HCT116 (cell line): ENCODE results near the gene SLC9B1. TPM values are rescaled to one million over a fixed set of nuclear protein-coding genes. Genes with fewer than 3 reads are reported as not detected.
"Not testable (repeated sequence)": the region's sequence is repeated elsewhere in the genome, so short reads cannot be mapped to it uniquely, and the experiment has no call there.

Experiments
- ATAC-seq: fragments of 200-7000 bp; cut with Tn5 transposase; 2 replicates; pipeline ENCODE4 v1.9.1; 2020; ENCODE audit warnings: mild to moderate bottlenecking, moderate library complexity
- BruUV-seq: library from RNA; stranded (reverse); fragments of 400-500 nt; replicated peaks from 2 replicates; lab custom pipeline; 2021; lab: Mats Ljungman, UMichigan
- CTCF ChIA-PET: fragments of 300-600 bp; sonication (Branson Sonifier 250); formaldehyde crosslinking; loops from one replicate; lab custom pipeline; 2021; ENCODE audit warnings: antibody characterized with exemption; lab: Charles Lee
- POLR2A ChIA-PET: fragments of 300-600, 350-600 bp; sonication (Branson Sonifier 250); formaldehyde crosslinking; loops from one replicate; lab custom pipeline; 2021; ENCODE audit warnings: antibody characterized with exemption; lab: Charles Lee
- RAD21 ChIA-PET, 2 experiments: fragments of 300-600 bp; sonication (Branson Sonifier 250); formaldehyde crosslinking; loops; one replicate each; lab custom pipeline; 2023; ENCODE audit warnings: low total read pairs in 2 of 2; ENCODE audit not compliant: uncharacterized antibody in 2 of 2, unreplicated experiment in 2 of 2, low non-redundant PET in 1 of 2; lab: Charles Lee
- DNase-seq: peaks from one replicate; pipeline ENCODE4 v3.0.0-alpha.2; 2010; ENCODE audit warnings: low read depth, low spot score
- H2AFZ ChIP-seq: fragments of 200-600 bp; shearing (Covaris generic), sonication (generic); 2 replicates; pipeline ENCODE4 v1.6.1; 2017; ENCODE audit warnings: low read depth, mixed run types, mixed read lengths, antibody characterized with exemption, low read length; ENCODE audit not compliant: poor library complexity, severe bottlenecking
- H3K27ac ChIP-seq: 2 replicates; pipeline ENCODE4 v1.5.1; 2012; ENCODE audit warnings: low read depth, low read length
- H3K27me3 ChIP-seq: fragments of 200-600 bp; sonication (generic); 2 replicates; pipeline ENCODE4 v1.6.1; 2016; ENCODE audit warnings: mixed run types, low read length, mixed read lengths; ENCODE audit not compliant: insufficient read depth
- H3K36me3 ChIP-seq, 2 experiments: fragments of 200-500 bp in 1 of 2; fragments of 200-600 bp in 1 of 2; sonication (Bioruptor generic) in 1 of 2; sonication (generic) in 1 of 2; 2 replicates each; pipeline versions ENCODE4 v1.5.1 to v1.6.1; 2014 to 2016; ENCODE audit warnings: low read length in 2 of 2, inconsistent platforms in 1 of 2, mixed read lengths in 1 of 2, mixed run types in 1 of 2; ENCODE audit not compliant: insufficient read depth in 2 of 2, control insufficient read depth in 1 of 2
- H3K4me1 ChIP-seq, 2 experiments: fragments of 200-600 bp in 1 of 2; sonication (generic) in 1 of 2; 2 replicates each; pipeline versions ENCODE4 v1.5.1 to v1.6.1; 2012 to 2017; ENCODE audit warnings: low read length in 2 of 2, inconsistent platforms in 1 of 2, mild to moderate bottlenecking in 1 of 2, mixed read lengths in 1 of 2, mixed run types in 1 of 2, moderate library complexity in 1 of 2; ENCODE audit not compliant: insufficient read depth in 2 of 2, control insufficient read depth in 1 of 2
- H3K4me2 ChIP-seq: fragments of 200-600 bp; sonication (generic); 2 replicates; pipeline ENCODE4 v1.6.1; 2017; ENCODE audit warnings: mixed run types, low read length, mixed read lengths
- H3K4me3 ChIP-seq, 2 experiments: fragments of 200-600 bp in 1 of 2; sonication (generic) in 1 of 2; replicated peaks in 1 of 2; 2 replicates each; pipeline ENCODE4 v1.5.1; 2011 to 2016; ENCODE audit warnings: low read length in 2 of 2, control low read depth in 1 of 2, low read depth in 1 of 2, mild to moderate bottlenecking in 1 of 2, mixed read lengths in 1 of 2, mixed run types in 1 of 2
- H3K79me2 ChIP-seq: fragments of 200-600 bp; sonication (generic); 2 replicates; pipeline ENCODE4 v1.6.1; 2017; ENCODE audit warnings: mild to moderate bottlenecking, mixed run types, low read length, moderate library complexity, mixed read lengths; ENCODE audit not compliant: insufficient read depth
- H3K9ac ChIP-seq: fragments of 200-600 bp; sonication (generic); 2 replicates; pipeline ENCODE4 v1.6.1; 2016; ENCODE audit warnings: low read length, mixed read lengths
- H3K9me2 ChIP-seq: fragments of 200-600 bp; sonication (generic), shearing (Covaris generic); 2 replicates; pipeline ENCODE4 v1.6.1; 2017; ENCODE audit warnings: mixed run types, mild to moderate bottlenecking, moderate library complexity; ENCODE audit not compliant: insufficient read depth
- H3K9me3 ChIP-seq, 2 experiments: fragments of 200-500 bp in 1 of 2; fragments of 200-600 bp in 1 of 2; sonication (Bioruptor generic) in 1 of 2; sonication (generic) in 1 of 2; 2 replicates each; pipeline ENCODE4 v1.6.1; 2014 to 2017; ENCODE audit warnings: low read length in 2 of 2, mixed read lengths in 2 of 2, inconsistent platforms in 1 of 2, low read depth in 1 of 2, mild to moderate bottlenecking in 1 of 2, mixed run types in 1 of 2, moderate library complexity in 1 of 2; ENCODE audit not compliant: control insufficient read depth in 1 of 2, insufficient read depth in 1 of 2
- H4K20me1 ChIP-seq: fragments of 200-600 bp; sonication (generic), shearing (Covaris generic); 2 replicates; pipeline ENCODE4 v1.6.1; 2017; ENCODE audit warnings: mixed run types, mild to moderate bottlenecking, moderate library complexity; ENCODE audit not compliant: insufficient read depth
- ATF3 ChIP-seq: IDR thresholded peaks from 2 replicates; pipeline ENCODE4 v1.6.1; 2012
- CBX3 ChIP-seq: IDR thresholded peaks from 2 replicates; pipeline ENCODE4 v1.6.1; 2012; ENCODE audit warnings: low read depth
- EGR1 ChIP-seq: IDR thresholded peaks from 2 replicates; pipeline ENCODE4 v1.6.1; 2012; ENCODE audit warnings: low read depth
- EZH2phosphoT487 ChIP-seq: fragments of 200-600 bp; IDR thresholded peaks from 2 replicates; pipeline ENCODE4 v1.6.1; 2018; ENCODE audit warnings: antibody characterized with exemption, borderline replicate concordance
- FOSL1 ChIP-seq: IDR thresholded peaks from 2 replicates; pipeline ENCODE4 v1.6.1; 2012; ENCODE audit warnings: low read depth
- JUND ChIP-seq: IDR thresholded peaks from 2 replicates; pipeline ENCODE4 v1.6.1; 2012
- POLR2A ChIP-seq: IDR thresholded peaks from 2 replicates; pipeline ENCODE4 v1.7.0; 2011; ENCODE audit warnings: borderline replicate concordance; ENCODE audit not compliant: insufficient read depth, insufficient read length; ENCODE audit errors: extremely low read depth
- RAD21 ChIP-seq: IDR thresholded peaks from 2 replicates; pipeline ENCODE4 v1.6.1; 2012; ENCODE audit warnings: low read depth, mild to moderate bottlenecking
- SIN3A ChIP-seq: IDR thresholded peaks from 2 replicates; pipeline ENCODE4 v1.6.1; 2012; ENCODE audit warnings: low read depth
- SP1 ChIP-seq: IDR thresholded peaks from 2 replicates; pipeline ENCODE4 v1.6.1; 2012; ENCODE audit warnings: low read depth
- SRF ChIP-seq: IDR thresholded peaks from 2 replicates; pipeline ENCODE4 v1.6.1; 2012; ENCODE audit warnings: low read depth
- YY1 ChIP-seq: IDR thresholded peaks from 2 replicates; pipeline ENCODE4 v1.6.1; 2011; ENCODE audit warnings: low read length, low read depth, moderate library complexity, mild to moderate bottlenecking; ENCODE audit not compliant: insufficient replicate concordance; ENCODE audit errors: extremely low read depth
- ZBTB33 ChIP-seq: IDR thresholded peaks from 2 replicates; pipeline ENCODE4 v1.6.1; 2011; ENCODE audit warnings: mild to moderate bottlenecking, low read length, moderate library complexity; ENCODE audit not compliant: insufficient replicate concordance; ENCODE audit errors: extremely low read depth
- ZNF274 ChIP-seq: fragments of 200-500 bp; sonication (Bioruptor generic); IDR thresholded peaks from 2 replicates; pipeline ENCODE4 v1.6.1; 2014; ENCODE audit warnings: mild to moderate bottlenecking, low read depth, low read length, inconsistent platforms
- intact Hi-C: fragments of 100-400 bp; cut with micrococcal nuclease; formaldehyde crosslinking; loops from 2 replicates; pipeline ENCODE4 v1.10.0; 2022
- total RNA-seq: library from RNA; stranded (reverse); gene quantifications from one replicate; pipeline ENCODE4 v1.2.1, GENCODE V29; 2021; ENCODE audit not compliant: unreplicated experiment

Gene SLC9B1
- total RNA-seq, 1 experiment from 2014 or later = 0.74 TPM

- ATAC-seq, BruUV-seq, CTCF ChIA-PET: not testable (repeated sequence)
Observed at GRCh38 chr4:102889866-102890265, 129.6 kb downstream of the SLC9B1 start.

GRCh38 chr4:102888570-102888969, 130.9 kb downstream of the SLC9B1 start:
- BruUV-seq, H3K79me2 ChIP-seq: not testable (repeated sequence)

More at GRCh38 chr4:102889866-102890265, 129.6 kb downstream of the SLC9B1 start:
- H3K4me3 ChIP-seq, H3K36me3 ChIP-seq, H3K4me2 ChIP-seq, DNase-seq, H2AFZ ChIP-seq, H3K9me2 ChIP-seq, POLR2A ChIA-PET, H3K9me3 ChIP-seq, intact Hi-C loops, H4K20me1 ChIP-seq, H3K79me2 ChIP-seq, H3K27ac ChIP-seq, H3K27me3 ChIP-seq, H3K9ac ChIP-seq, RAD21 ChIA-PET, H3K4me1 ChIP-seq: not testable (repeated sequence)

GRCh38 chr4:102883278-102883677, 136.2 kb downstream of the SLC9B1 start:
- Histone ChIP-seq H3K4me1 (no peaks in the 10 kb centered on the region), H3K9ac (no peak overlapping the region), H4K20me1 (no peaks in the 10 kb centered on the region), H3K9me2 (no peaks in the 10 kb centered on the region), H2AFZ (no peak overlapping the region), H3K9me3 (no peaks in the 10 kb centered on the region), H3K36me3 (peaks cover 0 to 2% of the 10 kb centered on the region in 2 experiments; a peak in 1 of 4 replicates), H3K27ac (no peak overlapping the region), H3K4me3 (no peak overlapping the region), H3K4me2 (no peak overlapping the region), H3K27me3 (no peaks in the 10 kb centered on the region), H3K79me2 (peaks cover 37% of the 10 kb centered on the region)
- ChIA-PET RAD21 (no interaction called here), CTCF (no interaction called here), POLR2A (interaction anchor here (2.3 kb wide), 1 partner anchor 15 kb away, joined by 6 read pairs; the partner anchor contains the start of gene CISD2)
- BruUV-seq = no TSS peak
- ATAC-seq (no peak), DNase-seq (no peak)
- intact Hi-C loops = no loop called here
- TF ChIP-seq ZNF274 (no peak), YY1 (no peak), JUND (no peak), SRF (no peak), FOSL1 (no peak), EZH2phosphoT487 (no peak), RAD21 (no peak), POLR2A (no peak), SIN3A (no peak), SP1 (no peak), ZBTB33 (no peak), EGR1 (no peak), ATF3 (no peak), CBX3 (no peak)

More at GRCh38 chr4:102888570-102888969, 130.9 kb downstream of the SLC9B1 start:
- H3K4me2 ChIP-seq, H3K4me1 ChIP-seq, H2AFZ ChIP-seq, ATAC-seq, H3K9me3 ChIP-seq, RAD21 ChIA-PET, DNase-seq, H3K36me3 ChIP-seq, H3K9me2 ChIP-seq, CTCF ChIA-PET, H3K9ac ChIP-seq, intact Hi-C loops, H3K4me3 ChIP-seq, H3K27me3 ChIP-seq, POLR2A ChIA-PET, H4K20me1 ChIP-seq, H3K27ac ChIP-seq: not testable (repeated sequence)
